Activated CD8-positive, alpha-beta memory T cell treated with anti-CD3 and anti-CD28 coated beads, Interleukin-2, amount 50 U/mL, for 24 hours (primary cell): ENCODE measurements around the gene ATXN1.
"Not testable (repeated sequence)": the region's sequence is repeated elsewhere in the genome, so short reads cannot be mapped to it uniquely, and the experiment has no call there.

Source experiments
- DNase-seq: peaks from one replicate; pipeline ENCODE4 v3.0.0-alpha.2; 2020; ENCODE audit errors: extremely low read depth

ATXN1 gene

DNA sequence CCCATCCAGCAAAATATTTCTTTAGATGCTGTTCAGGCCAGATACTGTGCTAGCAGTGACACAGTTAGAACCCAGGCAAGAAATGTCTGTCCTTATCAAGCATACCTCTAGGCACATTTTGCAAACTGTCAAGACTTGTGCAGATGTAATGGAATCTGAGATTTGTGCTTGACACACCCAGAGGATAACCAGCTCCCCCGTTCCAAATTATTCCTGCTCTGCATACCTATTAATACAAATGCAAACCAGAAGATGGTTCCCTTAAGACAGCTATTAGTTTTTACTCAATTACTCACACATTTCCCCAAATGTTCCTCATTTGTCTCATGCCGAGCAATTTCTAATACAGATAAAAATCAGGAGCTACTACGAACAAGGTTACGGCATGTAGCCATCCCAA is 40.4 kb downstream of the ATXN1 start:
- no peak for DNase-seq

GRCh38 chr6:16719488-16719887 is 41.8 kb downstream of the ATXN1 start:
- no peak for DNase-seq

DNA sequence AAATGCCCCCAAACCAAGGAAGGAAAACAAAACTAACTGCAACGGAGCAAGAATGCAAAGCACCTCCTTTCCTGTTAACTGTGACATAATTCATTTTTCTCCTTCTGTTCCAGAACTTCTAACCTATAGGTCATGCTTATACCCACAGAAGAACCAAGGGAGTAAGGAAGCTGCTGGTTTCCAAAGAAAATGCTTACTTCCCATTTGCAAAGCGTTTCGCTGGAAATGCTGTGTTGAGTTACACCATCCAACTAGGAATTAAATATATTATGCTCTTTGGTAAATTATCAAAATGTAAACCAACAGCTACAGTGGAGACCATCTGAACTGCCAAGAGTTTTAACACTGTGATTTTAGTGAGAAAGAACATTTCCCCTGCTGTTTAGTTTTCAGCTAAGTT is 42.9 kb downstream of the ATXN1 start:
- no peak for DNase-seq

DNA sequence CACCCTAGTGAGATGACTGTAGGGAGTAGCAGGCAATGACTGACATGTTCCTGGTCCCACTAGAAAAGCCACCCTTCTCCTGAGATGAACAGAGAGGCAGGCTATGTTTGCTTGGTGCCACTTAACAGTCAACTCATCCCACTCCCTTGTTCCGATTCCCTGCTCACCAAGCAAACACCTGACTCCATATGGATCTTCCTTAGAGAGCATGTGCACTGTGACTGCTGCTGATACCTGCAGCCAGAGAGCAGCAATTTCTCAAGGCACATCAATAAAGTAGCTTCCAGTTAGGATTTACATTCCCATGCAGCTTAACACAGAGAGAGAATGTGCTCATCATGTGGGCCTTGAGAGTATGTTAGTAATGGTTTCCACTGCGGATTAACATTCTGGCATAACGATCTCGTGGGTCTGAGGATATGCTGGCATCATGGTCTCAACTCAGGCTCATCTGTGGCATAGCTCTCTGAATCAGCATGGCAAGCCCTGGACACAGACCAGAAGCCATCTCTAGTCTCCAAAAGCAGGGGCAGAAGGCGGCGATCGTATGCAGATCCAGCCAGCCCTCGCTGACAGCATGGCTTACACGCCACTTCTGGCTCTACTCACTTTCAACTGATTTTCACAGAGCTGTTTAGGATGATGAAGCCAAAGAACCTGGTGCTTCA is 43.9 kb downstream of the ATXN1 start:
- DNase-seq: no peak

DNA sequence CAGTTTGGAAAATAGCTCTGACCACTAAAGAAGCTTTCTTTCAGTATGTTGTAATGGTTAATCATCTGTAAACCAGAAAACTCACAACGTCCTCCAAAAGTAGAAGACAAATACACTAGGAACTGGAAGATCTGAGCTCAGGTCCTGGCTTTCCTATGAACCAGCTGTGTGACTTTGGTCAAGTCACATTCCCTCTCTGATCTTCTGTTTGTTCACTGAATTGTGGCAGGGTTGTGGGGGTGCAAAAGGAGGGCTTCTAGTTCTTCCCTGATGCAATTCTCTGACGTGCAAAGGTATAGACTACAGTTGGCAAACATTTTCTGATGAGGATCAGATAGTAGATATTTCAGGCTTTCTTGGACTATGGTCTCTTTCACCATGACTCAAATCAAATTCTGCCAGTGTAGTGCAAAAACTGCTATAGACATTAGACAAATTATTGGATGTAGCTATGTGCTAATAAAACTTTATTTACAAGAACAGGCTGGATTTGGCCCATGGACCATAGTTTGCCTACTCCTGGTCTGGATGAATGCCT is 44.9 kb downstream of the ATXN1 start:
- DNase-seq: no peak

- DNase-seq: no peak
These were observed 47.7 kb downstream of the ATXN1 start for GRCh38 chr6:16713597-16713996.

DNA sequence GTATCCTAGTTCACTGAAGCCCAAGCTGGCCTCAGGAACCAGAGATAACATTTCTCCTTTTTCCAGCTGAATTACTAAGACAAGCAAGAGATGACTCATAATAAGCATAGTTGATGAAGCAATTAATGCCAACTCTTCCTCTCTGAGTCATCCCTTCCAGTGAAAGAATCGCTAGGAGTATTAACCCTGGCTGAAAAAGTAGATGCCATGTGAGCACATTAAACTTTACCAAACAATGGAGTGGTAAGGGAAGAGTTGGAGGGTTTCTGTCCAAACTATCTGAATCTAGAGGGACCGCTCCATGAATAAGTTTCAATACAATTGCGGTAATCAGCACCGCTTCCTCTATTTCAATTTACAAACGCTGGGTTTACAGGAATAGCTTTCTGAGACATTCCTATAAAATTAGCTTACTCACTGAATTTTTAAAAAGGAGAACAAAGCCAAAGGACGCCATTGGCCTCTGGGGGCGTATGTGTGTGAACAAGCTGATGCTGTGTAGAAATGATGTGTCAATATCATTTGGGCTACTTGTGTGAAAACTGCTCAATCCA is 48.3 kb downstream of the ATXN1 start:
- no peak for DNase-seq

- no peak for DNase-seq
These were observed 48.9 kb downstream of the ATXN1 start for GRCh38 chr6:16712255-16712930.

DNA sequence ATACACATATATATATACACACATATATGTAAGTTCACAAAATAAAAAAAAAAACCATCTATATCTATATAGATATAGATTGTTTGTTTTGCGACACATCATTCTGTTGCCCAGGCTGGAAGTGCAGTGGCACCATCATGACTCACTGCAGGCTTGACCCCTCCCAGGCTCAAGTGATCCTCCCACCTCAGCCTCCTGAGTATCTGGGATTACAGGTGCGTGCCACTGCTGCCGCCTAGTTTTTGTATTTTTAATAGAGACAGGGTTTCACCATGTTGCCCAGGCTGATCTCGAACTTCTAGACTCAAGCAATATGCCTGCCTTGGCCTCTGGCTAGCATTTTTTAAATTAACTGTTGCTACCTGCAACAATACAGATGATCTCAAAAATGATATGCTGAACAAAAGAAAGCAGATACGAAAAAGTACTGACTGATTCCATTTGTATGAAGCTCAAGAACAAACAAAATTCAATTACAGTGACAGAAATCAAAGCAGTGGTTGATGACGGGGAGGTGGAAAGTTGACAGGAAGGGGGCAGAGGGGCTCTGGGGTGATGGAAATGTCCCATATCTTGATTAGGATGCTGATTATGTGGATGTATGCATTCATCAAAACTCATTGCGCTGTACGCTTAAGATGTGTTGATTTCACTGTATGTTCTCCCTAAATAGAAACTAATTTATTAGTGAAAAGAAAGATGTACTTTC is 49.6 kb downstream of the ATXN1 start:
- DNase-seq: no peak

GRCh38 chr6:16706911-16707783 is 54.1 kb downstream of the ATXN1 start:
- DNase-seq: no peak

DNA sequence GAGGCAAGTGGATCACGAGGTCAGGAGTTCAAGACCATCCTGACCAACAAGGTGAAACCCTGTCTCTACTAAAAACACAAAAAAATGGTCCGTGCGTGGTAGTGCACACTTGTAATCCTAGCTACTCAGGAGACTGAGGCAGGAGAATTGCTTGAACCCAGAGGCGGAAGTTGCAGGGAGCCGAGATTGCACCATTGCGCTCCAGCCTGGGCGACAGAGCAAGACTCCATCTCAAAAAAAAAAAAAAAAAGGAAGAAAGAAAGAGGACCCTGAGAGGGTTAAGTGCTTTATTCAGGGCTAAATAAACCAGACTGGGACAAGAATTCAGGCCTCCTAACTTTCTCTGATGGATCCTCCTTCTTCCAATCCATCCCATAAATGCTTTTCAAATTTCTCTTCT is 54.8 kb downstream of the ATXN1 start:
- not testable (repeated sequence) for DNase-seq

GRCh38 chr6:16706029-16706428 is 55.2 kb downstream of the ATXN1 start:
- DNase-seq: no peak

DNA sequence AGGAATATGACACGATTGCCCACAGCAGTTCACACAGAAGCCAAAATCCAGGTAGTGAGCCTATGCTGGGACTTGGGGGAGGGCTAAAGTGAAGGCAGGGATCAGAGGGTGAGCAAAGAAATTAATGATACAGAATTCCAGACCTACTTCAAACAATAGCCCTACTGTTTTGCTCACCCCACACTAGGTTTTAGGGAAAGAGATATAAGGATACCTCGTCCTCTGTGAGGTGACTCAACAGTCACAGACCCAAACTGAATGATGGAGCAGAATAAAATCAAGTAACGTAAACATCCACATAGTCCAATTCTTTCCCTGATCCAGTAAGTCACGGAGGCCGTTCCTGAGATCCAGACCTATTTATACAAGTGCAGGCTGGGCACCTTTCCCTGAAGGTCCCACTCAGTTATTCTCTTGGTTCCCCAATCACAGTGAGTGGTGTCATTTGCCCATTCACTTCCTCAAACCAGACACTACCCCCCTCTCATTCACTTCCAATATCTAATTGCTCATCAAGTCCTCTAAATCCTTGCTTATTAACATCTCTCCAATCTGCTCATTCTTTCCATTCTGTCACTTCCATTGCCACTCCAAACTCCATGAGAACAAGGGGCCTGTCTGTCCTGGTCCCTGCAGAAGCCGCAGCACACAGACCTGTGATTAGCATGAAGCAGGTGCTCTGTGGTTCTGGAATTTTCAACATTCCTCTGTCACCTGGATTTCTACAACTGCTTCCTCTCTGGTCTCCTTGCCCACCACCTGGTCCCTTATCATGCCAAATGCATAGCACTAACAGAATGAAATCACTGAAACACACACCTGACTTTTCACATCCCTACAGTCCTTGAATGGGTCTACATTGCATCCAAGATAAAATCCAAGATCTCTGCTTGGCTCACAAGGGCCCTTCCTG is 55.9 kb downstream of the ATXN1 start:
- DNase-seq: no peak

DNA sequence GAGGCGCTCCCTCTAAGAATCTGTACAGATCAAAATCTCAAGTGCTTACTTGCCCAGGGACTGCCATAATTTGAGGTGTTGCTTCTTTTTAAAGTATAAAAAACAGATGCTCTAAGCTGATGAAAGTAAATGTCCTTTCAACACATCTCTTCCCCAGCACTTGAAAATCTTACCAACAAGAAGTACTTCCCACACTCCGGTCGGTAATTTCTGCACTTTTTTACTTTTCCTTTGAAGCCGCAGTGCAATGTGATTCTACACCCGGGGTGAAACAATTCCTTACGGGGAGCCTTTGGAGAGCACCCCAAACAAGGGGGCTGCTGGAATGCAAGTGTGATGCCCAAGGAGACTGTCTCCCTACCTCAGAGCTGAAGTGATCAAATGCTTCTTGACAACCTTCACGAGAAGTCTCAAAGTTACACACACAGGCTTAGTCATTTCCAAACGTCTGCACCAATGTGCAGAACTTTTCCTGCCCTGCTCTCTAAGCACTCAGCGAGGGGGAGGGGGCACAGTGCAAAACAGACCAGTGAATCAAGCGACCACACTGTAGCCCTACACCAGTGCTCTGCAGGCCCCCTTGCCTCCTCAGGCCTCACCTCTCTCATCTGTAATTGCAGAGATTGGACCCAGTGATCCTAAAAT is 56.7 kb downstream of the ATXN1 start:
- DNase-seq: no peak

DNA sequence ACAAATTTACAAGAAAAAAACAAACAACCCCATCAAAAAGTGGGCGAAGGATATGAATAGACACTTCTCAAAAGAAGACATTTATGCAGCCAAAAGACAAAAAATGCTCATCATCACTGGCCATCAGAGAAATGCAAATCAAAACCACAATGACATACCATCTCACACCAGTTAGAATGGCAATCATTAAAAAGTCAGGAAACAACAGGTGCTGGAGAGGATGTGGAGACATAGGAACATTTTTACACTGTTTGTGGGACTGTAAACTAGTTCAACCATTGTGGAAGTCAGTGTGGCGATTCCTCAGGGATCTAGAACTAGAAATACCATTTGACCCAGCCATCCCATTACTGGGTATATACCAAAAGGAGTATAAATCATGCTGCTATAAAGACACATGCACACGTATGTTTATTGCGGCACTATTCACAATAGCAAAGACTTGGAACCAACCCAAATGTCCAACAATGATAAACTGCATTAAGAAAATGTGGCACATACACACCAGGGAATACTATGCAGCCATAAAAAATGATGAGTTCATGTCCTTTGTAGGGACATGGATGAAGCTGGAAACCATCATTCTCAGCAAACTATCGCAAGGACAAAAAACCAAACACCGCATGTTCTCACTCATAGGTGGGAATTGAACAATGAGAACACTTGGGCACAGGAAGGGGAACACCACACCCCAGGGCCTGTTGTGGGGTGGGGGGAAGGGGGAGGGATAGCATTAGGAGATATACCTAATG is 58.5 kb downstream of the ATXN1 start:
- not testable (repeated sequence) for DNase-seq

- no peak for DNase-seq
These were observed 60.4 kb downstream of the ATXN1 start for GRCh38 chr6:16700916-16701234.

- DNase-seq: no peak
These were observed 60.9 kb downstream of the ATXN1 start for GRCh38 chr6:16700202-16700915.

DNA sequence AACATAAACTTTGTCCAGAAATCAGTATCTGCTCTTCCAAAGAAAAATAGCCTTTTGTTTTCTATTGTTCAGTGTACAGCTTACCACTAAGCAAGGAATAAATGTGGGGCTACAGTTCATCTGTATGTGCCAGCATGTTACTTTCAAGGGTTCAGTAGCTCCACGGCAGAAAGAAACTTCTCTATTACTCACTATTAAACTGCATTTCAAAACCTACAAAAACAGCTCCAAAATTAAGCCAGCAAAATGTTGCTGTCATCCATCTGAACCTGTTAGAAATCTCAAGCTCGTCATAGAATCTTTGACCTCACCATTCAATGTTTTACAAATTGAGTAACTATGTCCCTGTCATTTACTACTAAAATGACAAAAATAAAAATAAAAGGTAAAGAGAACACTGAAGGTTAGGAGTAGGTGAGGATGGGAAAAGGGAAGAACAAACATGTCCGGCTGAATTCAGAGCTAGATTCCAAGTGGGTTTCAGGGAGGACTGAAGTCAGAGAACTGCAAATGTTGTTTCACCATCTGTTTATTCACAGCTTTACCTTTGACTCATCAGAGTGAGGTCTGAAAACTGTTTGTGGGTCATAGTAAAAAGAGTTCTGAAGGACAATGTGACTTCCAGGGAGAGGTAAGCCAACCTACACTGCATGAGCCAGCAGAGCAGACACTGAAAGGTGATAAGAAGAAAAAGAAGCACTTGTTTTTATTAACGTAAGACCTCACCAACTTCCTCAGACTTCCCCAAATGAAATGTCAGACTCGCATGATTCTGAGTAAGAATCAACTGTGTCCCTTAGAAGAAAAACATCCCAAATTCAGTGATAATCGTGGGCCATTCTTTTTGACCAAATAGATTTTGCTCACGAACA is 62.0 kb downstream of the ATXN1 start:
- DNase-seq: no peak
